Endothelial cell of umbilical vein (primary cell): ENCODE data around the gene ARSK. TPM values are rescaled to one million over a fixed set of nuclear protein-coding genes. Genes with fewer than 3 reads are reported as not detected.

ENCODE experiments used
- BruUV-seq: library from RNA; stranded (reverse); fragments of 400-500 nt; replicated peaks from 2 replicates; lab custom pipeline; 2021; lab: Mats Ljungman, UMichigan
- CTCF ChIA-PET: fragments of 300-600, 350-600 bp; sonication (Branson Sonifier 250); formaldehyde crosslinking; loops from one replicate; lab custom pipeline; 2021; ENCODE audit warnings: antibody characterized with exemption, inconsistent platforms; lab: Charles Lee
- POLR2A ChIA-PET: fragments of 300-600, 350-600 bp; sonication (Branson Sonifier 250); formaldehyde crosslinking; loops from one replicate; lab custom pipeline; 2021; ENCODE audit warnings: antibody characterized with exemption, inconsistent platforms; lab: Charles Lee
- DNase-seq: peaks from one replicate; pipeline ENCODE4 v3.0.0-alpha.2; 2011; ENCODE audit warnings: low read depth, low spot score
- FAIRE-seq: peaks from 2 replicates; lab custom pipeline; 2011; peaks lifted over from hg19 to GRCh38; lab: Jason Lieb, UNC
- H2AFZ ChIP-seq: 2 replicates; pipeline ENCODE4 v1.6.0; 2012; ENCODE audit warnings: low read depth, low read length, control low read depth, inconsistent platforms
- H3K27ac ChIP-seq: 2 replicates; pipeline ENCODE4 v1.5.1; 2011; ENCODE audit warnings: low read depth, mild to moderate bottlenecking, control low read depth, low read length, moderate library complexity; ENCODE audit not compliant: insufficient read depth
- H3K27me3 ChIP-seq, 2 experiments: 2 replicates each; pipeline versions ENCODE4 v1.6.0 to v1.6.1; 2011; ENCODE audit warnings: low read length in 2 of 2, mixed read lengths in 1 of 2; ENCODE audit not compliant: control insufficient read depth in 2 of 2, insufficient read depth in 2 of 2
- H3K36me3 ChIP-seq, 2 experiments: 2 replicates in 1 of 2; 3 replicates in 1 of 2; pipeline ENCODE4 v1.5.1; 2011; ENCODE audit warnings: low read length in 2 of 2, mild to moderate bottlenecking in 1 of 2, moderate library complexity in 1 of 2; ENCODE audit not compliant: control insufficient read depth in 2 of 2, insufficient read depth in 2 of 2; ENCODE audit errors: extremely low read depth in 1 of 2
- H3K4me1 ChIP-seq: 3 replicates; pipeline ENCODE4 v1.5.1; 2011; ENCODE audit warnings: mild to moderate bottlenecking, low read length; ENCODE audit not compliant: control insufficient read depth, insufficient read depth; ENCODE audit errors: extremely low read depth
- H3K4me2 ChIP-seq: 2 replicates; pipeline ENCODE4 v1.6.1; 2011; ENCODE audit warnings: low read length, control low read depth, mixed read lengths; ENCODE audit not compliant: insufficient read depth
- H3K4me3 ChIP-seq, 3 experiments: fragments of 200-600 bp in 1 of 3; sonication (generic), shearing (Covaris generic) in 1 of 3; replicated peaks in 1 of 3; 2 replicates each; pipeline ENCODE4 v1.5.1; 2011 to 2016; ENCODE audit warnings: control low read depth in 3 of 3, low read length in 3 of 3, mild to moderate bottlenecking in 2 of 3, inconsistent platforms in 1 of 3, low read depth in 1 of 3, moderate library complexity in 1 of 3; ENCODE audit not compliant: insufficient read depth in 1 of 3
- H3K79me2 ChIP-seq: 2 replicates; pipeline ENCODE4 v1.6.0; 2012; ENCODE audit warnings: low read length, inconsistent platforms; ENCODE audit not compliant: control insufficient read depth, insufficient read depth
- H3K9ac ChIP-seq: replicated peaks from 2 replicates; pipeline ENCODE3; 2011; ENCODE audit warnings: low read length, control low read depth; ENCODE audit not compliant: insufficient read depth; ENCODE audit errors: extremely low read depth
- H3K9me1 ChIP-seq: replicated peaks from 3 replicates; pipeline ENCODE4 v1.6.0; 2011; ENCODE audit warnings: mild to moderate bottlenecking, low read length; ENCODE audit not compliant: control insufficient read depth, insufficient read depth; ENCODE audit errors: extremely low read depth
- H3K9me3 ChIP-seq: replicated peaks from 2 replicates; pipeline ENCODE4 v1.5.1; 2012; ENCODE audit warnings: low read length, inconsistent platforms; ENCODE audit not compliant: control insufficient read depth, insufficient read depth
- H4K20me1 ChIP-seq: replicated peaks from 2 replicates; pipeline ENCODE3; 2011; ENCODE audit warnings: mild to moderate bottlenecking, low read length; ENCODE audit not compliant: control insufficient read depth, insufficient read depth; ENCODE audit errors: extremely low read depth
- CTCF ChIP-seq, 2 donors: IDR thresholded peaks; 1 replicate in 1 of 2; 2 replicates in 1 of 2; pipeline ENCODE4 v1.5.1; 2011; ENCODE audit warnings: low read length in 2 of 2, mild to moderate bottlenecking in 2 of 2, moderate library complexity in 2 of 2, control low read depth in 1 of 2, inconsistent platforms in 1 of 2, low read depth in 1 of 2; ENCODE audit not compliant: insufficient read depth in 1 of 2; ENCODE audit errors: extremely low read depth in 1 of 2
- EZH2 ChIP-seq: IDR thresholded peaks from 2 replicates; pipeline ENCODE4 v1.6.1; 2012; ENCODE audit warnings: borderline replicate concordance, low read depth, mild to moderate bottlenecking, moderate library complexity, low read length, inconsistent platforms; ENCODE audit not compliant: severe bottlenecking
- FOS ChIP-seq: IDR thresholded peaks from 2 replicates; pipeline ENCODE4 v1.6.1; 2011; ENCODE audit warnings: mild to moderate bottlenecking, low read length, moderate library complexity, borderline replicate concordance; ENCODE audit not compliant: insufficient read depth
- GATA2 ChIP-seq: IDR thresholded peaks from 2 replicates; pipeline ENCODE4 v1.7.0; 2011; ENCODE audit warnings: low read depth, mild to moderate bottlenecking, moderate library complexity, mixed read lengths, low read length; ENCODE audit not compliant: insufficient read length, insufficient read depth
- JUN ChIP-seq: IDR thresholded peaks from 2 replicates; pipeline ENCODE4 v1.6.1; 2011; ENCODE audit warnings: borderline replicate concordance, low read depth; ENCODE audit not compliant: insufficient read length, insufficient read depth
- MAX ChIP-seq: IDR thresholded peaks from 2 replicates; pipeline ENCODE4 v1.6.1; 2011; ENCODE audit not compliant: insufficient read depth, insufficient read length
- MYC ChIP-seq: IDR thresholded peaks from one replicate; pipeline ENCODE4 v1.6.1; 2011; ENCODE audit warnings: mild to moderate bottlenecking, low read depth, low read length
- POLR2A ChIP-seq: IDR thresholded peaks from 2 replicates; pipeline ENCODE4 v1.6.1; 2012; ENCODE audit warnings: low read depth, mild to moderate bottlenecking, control low read depth, low read length
- POLR2AphosphoS5 ChIP-seq: IDR thresholded peaks from 2 replicates; pipeline ENCODE4 v1.6.1; 2012; ENCODE audit warnings: low read depth, mild to moderate bottlenecking, control low read depth, low read length, moderate library complexity; ENCODE audit not compliant: insufficient read depth
- dilution Hi-C: fragments of 300-500 bp; cut with MboI; formaldehyde crosslinking; loops from one replicate; pipeline ENCODE4 v1.15.0; 2019; ENCODE audit warnings: low sequenced_read_pairs; ENCODE audit not compliant: extremely low pct_ligation_motif_present
- intact Hi-C: fragments of 100-400 bp; cut with micrococcal nuclease; formaldehyde crosslinking; loops from one replicate; pipeline ENCODE4 v1.10.0; 2022
- polyA plus RNA-seq, 4 experiments: library from polyadenylated mRNA; depleted of rRNA in 3 of 4; stranded (reverse) in 3 of 4; unstranded in 1 of 4; fragments of >200 nt; gene quantifications; 2 replicates each; pipeline versions ENCODE4 v1.2.1 to v1.2.3, GENCODE V29; 2011 to 2012; ENCODE audit warnings: missing spikeins in 1 of 4
- total RNA-seq: library from RNA; stranded (reverse); gene quantifications from 2 replicates; pipeline ENCODE4 v1.2.3, GENCODE V29; 2021

The ARSK gene
- total and polyA plus RNA-seq, 2 donors (not counting 3 experiments of a cell fraction or from before 2014, with no cell fraction given): 3.7 to 4.9 TPM

DNA sequence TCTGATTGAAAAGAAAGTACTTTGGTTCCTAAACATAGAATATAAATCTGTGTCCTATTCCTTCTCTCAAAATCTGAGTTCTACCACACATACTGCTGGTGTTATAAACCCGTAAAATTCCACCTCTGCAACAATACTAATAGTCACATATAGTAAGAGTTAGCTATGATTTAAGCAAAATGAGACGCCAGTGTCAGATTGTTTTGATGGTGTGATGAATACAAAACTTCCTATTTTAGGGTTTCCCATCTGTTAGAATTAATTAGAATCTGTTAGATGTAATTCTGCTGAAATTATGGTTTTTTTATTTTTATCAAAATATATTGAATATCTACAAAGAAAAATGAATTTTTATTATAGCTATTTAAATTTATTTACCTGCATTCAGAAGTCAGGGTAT, 26.7 kb downstream of the ARSK start:
- BruUV-seq: no TSS peak
- FAIRE-seq: no peak

More for the DNA sequence above, 26.7 kb downstream of the ARSK start:
- TF ChIP-seq MAX (no peak), FOS (no peak), MYC (no peak), GATA2 (no peak), JUN (no peak), POLR2A (no peak), CTCF (IDR thresholded peaks at IDR 0.05; ENCODE audit: extremely low read depth in 1 of 2, insufficient read depth in 1 of 2, low read depth in 1 of 2, low read length in 2 of 2) (no peak), EZH2 (no peak), POLR2AphosphoS5 (no peak)
- Histone ChIP-seq H2AFZ (no peak overlapping the region), H3K9me1 (no peaks in the 10 kb centered on the region), H3K27me3 (no peaks in the 10 kb centered on the region), H3K4me3 (no peak overlapping the region), H3K9me3 (no peaks in the 10 kb centered on the region), H3K4me2 (no peak overlapping the region), H3K36me3 (no peaks in the 10 kb centered on the region), H3K27ac (no peak overlapping the region), H3K79me2 (no peaks in the 10 kb centered on the region), H4K20me1 (no peaks in the 10 kb centered on the region), H3K9ac (no peak overlapping the region), H3K4me1 (no peaks in the 10 kb centered on the region)
- intact Hi-C loops (no loop called here), dilution Hi-C loops (no loop called here)
- POLR2A ChIA-PET: no interaction called here
- CTCF ChIA-PET: interaction anchor here (0.9 to 1.3 kb wide), 3 partner anchors 16 to 297 kb away, joined by 3 read pairs; partner anchors contain the start of gene MCTP1
- DNase-seq: no peak
